ENCODE results near the gene CDH13.

The CDH13 gene

GRCh38 chr16:83356266-83356665, 729.5 kb downstream of the CDH13 start:
- no peak for DNase-seq (ENCODE audit: low read depth)

DNA sequence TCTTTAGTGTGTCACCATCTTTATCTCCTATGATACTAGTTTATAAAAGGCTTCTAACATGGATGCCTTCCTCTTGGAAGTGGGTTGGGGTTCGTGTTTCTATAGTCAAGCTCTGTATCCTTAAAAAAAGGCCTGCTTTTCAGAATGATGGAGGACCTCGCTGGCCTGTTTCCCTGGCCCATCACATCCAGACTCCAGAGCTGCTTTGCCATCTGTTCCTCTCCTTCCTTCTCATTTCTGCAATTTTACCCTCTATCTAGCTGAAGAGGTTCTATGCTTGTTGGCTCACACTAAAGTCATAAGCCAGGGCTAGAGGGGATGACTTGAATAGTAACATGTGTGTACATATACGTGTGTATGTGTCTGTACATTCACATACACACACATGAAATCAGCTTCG, 730.2 kb downstream of the CDH13 start:
- DNase-seq (ENCODE audit: low read depth) = no peak

DNA sequence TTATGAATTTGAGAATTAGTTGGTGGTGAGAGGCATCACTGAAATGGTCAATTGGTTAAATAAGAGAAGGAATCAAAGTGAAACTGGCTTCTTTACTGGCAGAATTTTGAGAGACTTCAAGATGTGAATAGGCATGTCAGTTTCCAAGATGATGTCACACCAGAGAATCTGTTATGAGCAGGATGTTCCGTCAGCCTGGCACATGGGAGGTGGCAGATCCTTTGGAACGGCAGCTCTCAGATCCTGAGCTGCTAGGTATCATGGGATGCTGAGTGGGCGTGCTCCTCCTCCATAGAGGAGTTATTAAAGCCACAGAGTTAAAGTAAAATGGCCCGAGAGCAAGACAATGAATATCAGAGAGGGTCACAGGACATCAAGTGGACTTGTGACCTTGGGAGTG, 736.8 kb downstream of the CDH13 start:
- no peak for DNase-seq (ENCODE audit: low read depth)

DNA sequence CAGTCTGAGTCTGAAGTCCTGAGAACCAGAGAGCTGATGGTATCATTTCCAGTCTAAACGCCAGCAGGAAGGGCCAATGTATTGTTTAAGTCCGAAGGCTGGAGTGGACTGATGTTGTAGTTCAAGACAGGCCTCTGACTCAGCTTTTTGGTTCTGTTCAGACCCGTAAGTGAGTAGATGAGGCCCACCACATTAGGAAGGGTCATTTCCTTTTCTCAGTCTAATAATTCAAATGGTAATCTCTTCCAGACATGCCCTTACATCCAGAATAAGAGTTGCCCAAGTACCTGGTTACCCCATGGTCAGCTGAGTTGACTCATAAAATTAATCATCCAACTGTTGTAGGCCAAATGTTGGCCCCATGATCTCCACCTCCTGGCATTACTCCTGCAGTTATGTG, 738.4 kb downstream of the CDH13 start:
- DNase-seq (ENCODE audit: low read depth) = no peak

GRCh38 chr16:83366228-83366627, 739.5 kb downstream of the CDH13 start:
- DNase-seq (ENCODE audit: low read depth) = no peak

DNA sequence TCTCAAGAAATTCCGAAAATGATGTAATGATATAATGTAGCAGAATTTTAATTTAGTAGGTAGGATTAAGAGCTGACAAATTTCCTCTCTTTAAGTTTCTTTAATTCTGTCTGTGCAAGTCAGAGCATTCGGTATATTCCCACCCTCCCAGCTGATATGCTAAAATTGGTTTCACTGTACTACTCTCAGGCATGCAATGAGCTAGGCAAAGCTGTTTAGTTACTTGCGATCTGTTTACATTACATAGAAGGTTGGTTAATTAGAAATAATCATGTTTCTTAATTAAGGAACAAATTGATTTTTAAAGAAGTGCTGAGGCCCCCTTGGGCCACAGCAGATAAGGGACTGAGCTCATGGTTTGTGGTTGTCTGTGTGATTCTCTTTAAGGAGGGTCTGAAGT, 748.2 kb downstream of the CDH13 start:
- DNase-seq (ENCODE audit: low read depth) = no peak

- DNase-seq (ENCODE audit: low read depth) = no peak
These were observed 763.0 kb downstream of the CDH13 start for GRCh38 chr16:83389751-83390150.

GRCh38 chr16:83390759-83391158, 764.0 kb downstream of the CDH13 start:
- DNase-seq (ENCODE audit: low read depth) = no peak

GRCh38 chr16:83392743-83393142, 766.0 kb downstream of the CDH13 start:
- no peak for DNase-seq (ENCODE audit: low read depth)

DNA sequence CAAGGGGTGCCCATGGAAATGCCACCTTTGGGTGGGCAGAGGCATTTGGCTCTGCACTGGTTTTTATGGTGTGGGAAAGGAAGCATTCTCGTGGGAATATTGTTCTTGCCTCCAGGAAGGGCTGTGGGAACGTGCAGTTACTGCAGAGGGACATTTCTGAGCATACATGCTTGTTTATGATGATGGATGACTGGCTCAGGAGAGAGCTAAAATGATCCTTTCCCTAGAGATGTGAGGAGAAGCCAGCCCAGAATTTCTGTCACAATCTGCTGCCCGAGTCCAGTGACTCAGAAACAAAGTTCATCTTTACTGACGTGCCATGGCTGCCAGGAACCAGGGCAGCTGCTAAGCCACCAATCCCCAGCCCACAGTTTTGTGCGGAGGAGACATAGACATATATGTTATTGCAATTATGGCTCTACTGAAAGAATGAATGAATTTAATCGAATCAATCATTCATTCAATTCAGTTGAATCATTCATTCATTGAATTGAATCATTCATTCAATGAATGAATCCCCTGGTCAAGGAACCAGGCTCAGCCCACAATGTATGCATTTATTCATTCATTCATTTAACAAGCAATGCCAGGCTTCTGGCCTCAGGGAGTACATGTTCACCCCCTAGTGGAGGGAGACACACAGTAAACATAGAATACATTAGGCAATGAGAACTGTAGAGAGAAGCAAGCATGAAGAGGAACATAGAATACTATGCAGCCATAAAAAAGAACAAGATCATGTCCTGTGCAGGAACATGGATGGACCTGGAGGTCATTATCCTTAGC, 766.6 kb downstream of the CDH13 start:
- no peak for DNase-seq (ENCODE audit: low read depth)

DNA sequence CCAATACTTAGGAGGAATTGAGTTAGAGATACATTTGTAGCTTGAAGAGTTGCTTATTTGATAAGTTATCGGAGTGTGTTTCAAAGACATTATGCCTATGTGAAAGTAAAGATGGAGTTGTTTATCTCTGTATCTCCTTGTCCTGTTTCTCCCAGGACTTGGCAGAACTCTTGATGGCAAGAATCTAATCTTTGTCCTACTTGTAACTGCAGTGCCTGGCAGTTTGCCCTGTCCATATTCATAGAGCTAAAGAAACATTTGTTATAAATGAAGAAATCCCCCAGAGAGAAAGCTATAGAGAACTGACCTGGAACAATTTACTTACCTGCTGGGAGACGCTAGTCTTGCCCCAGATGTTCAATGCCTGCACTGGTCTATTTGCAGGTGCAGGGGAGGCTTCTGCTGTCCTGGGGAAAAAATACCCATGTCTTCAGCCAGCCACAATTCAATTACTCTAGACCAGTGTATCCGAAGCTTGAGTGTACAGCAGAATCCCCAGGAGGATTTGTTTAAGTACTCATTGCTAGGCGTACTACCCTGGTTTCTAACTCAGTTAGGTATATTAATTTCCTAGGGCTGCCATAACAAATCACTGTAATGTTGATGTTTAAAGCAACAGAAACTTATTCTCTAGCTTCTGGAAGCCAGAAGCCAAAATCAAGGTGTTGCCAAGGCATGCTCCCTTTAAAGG, 771.0 kb downstream of the CDH13 start:
- no peak for DNase-seq (ENCODE audit: low read depth)

DNA sequence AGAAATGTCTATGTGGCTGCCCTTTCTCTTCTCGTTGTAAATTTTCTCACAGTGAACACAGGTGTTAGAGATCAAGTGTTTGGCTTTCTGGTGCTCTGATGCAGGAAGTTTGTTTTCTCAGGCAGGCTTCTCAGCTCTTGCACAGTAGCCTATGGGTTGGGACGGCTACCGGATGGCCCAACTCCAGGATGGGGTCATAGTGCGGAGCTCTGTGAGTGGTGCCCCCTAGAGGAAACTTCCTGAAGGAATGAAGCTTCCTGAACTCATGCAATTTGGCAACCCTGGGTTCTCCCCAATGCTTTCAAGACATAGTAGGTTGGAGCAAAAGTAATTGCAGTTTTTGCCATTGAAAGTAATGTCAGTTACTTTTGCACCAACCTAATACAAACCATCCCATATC, 773.5 kb downstream of the CDH13 start:
- DNase-seq (ENCODE audit: low read depth) = no peak

- DNase-seq (ENCODE audit: low read depth) = no peak
These were observed 775.5 kb downstream of the CDH13 start for GRCh38 chr16:83402160-83402814.

DNA sequence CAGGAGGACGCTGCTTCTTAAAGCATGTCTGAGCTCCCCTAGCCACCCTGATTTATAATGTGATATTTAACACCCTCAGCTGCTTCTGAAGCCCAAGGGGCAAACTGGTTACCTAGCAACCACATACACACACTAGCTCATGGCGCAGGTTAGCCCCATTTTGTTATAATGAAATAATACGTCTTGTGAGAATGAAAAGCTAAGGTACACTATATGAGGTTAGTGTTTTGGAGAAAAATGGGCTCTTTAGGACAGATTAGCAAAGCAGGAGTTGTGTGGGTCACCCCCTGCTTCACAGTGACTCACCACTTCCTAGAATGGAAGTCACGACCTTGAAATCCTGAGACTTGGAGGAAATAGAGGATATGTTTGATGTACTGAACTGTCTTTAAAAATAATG, 776.2 kb downstream of the CDH13 start:
- DNase-seq (ENCODE audit: low read depth) = no peak

DNA sequence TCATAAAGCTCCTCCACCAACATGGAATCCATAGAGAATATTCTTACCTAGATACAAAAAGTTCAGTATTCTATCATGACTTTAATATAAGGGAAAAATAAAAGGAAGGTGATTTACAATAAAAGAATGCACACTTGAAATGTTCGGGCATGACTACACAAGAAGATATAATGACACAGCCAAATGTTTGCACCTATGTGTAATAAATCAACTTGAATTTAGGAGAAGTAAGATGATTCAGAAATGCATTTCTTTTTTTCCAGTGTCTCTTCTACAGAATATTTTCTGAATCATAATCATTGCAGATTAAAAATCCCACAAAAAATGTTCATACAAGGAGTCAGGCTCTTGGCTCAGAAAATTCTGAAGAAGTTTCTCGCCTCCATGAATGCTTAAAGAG, 777.0 kb downstream of the CDH13 start:
- DNase-seq (ENCODE audit: low read depth) = no peak

- DNase-seq (ENCODE audit: low read depth) = no peak
These were observed 777.5 kb downstream of the CDH13 start for GRCh38 chr16:83404261-83404660.

DNA sequence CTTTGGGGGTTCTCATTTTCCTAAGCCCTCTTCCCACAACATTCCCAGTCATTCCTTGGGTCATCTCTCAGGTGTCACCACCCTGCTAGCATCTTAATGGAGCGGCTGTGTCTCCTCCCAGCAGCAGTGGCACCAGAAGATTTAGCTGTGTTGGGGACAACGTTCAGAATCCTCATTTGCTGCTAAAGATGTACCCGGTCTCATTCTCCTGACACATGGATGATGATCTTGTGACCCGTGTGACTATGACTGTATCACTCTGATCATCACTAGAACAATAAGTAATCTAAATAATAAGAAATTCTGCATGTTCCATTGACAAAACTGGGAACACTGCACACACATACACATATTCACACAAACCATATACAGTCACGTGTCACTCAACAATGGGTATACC, 781.2 kb downstream of the CDH13 start:
- DNase-seq (ENCODE audit: low read depth) = no peak

DNA sequence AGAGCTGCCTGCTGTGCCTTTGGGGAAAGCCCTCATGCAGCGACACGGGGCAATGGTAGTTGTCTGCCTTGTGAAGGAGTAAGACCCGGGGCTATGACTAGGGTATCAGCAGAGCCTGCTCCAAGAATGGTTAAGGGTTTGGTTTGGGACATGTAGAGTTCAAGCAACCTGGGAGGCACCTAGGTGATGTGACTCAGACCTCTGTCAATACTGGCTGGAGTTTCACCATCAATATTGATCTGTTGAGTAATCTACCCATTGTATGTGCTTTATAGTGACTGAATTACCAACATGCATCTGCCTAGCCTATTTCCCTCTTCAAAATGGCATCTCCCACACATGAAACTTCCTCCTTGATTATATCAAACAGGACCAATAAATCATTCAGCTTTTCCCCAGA, 782.6 kb downstream of the CDH13 start:
- no peak for DNase-seq (ENCODE audit: low read depth)

GRCh38 chr16:83418565-83418964, 791.8 kb downstream of the CDH13 start:
- no peak for DNase-seq (ENCODE audit: low read depth)

DNA sequence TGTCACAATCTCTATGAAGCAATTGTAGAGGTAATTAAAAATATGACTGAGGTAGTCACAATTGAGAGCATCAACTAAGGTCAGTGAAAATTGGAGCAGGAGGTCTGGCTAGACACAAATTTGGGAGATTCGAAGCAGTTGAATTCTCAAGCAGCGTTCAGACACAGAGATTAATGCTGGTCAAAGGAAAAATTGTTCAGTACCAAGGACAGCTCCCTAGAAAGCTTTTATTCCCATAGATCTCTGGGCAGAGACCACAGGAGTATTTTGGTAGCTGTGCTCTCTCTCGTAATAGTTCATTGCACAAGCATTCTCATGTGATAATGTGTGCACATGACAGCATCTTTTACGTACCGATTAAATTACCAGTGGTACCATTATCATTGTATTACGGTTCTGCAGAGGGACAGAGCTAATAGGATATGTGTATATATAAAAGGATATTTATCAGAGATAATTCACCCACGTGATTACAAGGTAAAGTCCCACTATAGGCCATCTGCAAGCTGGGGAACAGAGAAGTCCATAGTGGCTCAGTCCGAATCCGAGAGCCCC, 793.5 kb downstream of the CDH13 start:
- no peak for DNase-seq (ENCODE audit: low read depth)

DNA sequence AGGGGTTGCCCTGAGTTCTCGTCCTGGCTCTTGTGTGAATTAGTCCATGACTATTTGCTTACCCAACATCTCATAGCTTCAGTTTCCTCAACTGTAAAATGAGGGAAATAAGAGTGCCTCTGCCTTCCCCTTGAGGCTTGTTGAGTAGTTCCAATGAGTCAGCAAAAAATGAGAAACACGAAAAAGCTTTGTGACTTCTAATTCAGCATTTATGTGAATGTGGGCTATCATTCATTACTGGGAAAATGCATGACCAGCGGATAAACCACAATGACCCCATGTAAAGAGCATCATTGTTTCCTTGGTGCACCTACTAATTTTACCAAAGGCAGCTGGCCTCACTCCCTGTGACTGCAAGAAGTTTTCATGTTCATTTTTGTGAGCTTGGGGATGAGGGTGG, 806.4 kb downstream of the CDH13 start:
- no peak for DNase-seq (ENCODE audit: low read depth)

DNA sequence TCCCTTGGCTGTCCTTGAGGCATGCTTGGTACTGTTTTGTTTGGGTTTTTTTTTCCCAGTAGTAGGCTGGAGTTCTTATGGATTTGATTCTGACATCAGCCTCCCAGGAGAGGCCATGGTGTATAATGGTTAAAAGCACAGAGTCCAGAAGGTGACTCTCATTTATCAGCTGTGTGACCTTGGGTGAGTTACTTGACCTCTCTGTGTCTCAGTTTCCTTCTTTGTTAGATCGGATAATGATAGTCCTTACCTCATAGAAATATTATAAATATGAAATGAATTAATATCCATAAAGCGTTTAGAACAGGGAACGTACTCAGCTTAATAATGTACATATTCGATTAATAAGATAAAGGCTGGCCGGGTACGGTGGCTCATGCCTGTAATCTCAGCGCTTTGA, 810.3 kb downstream of the CDH13 start:
- DNase-seq (ENCODE audit: low read depth) = no peak

DNA sequence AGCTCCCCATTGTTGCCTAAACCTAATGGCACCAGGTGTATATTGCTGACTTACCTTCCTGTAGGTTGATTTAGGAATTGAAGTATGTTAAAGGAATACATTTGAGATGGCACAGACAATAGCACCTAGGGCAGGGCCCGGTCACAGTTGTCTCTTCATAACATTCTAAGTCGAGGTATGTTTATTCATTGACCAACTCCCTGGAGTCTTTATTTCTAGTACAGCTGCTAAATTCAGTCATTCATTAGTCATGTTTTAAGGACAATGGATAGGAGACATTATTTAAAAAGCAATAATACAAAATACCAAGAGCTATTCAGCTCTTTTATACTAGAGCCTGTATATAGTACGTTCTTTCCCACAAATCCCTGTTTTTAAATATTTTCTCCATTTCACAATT, 811.6 kb downstream of the CDH13 start:
- DNase-seq (ENCODE audit: low read depth) = no peak

Data from activated gamma-delta T cell treated with anti-CD3 and anti-CD28 coated beads, Interleukin-2, amount 50 U/mL, for 16 hours (primary cell).